A549 (cell line): Measurements from ENCODE around the gene SNX25. TPM values are rescaled to one million over a fixed set of nuclear protein-coding genes. Genes with fewer than 3 reads are reported as not detected.

Experiments used
- ATAC-seq, 2 experiments: fragments of 200-7000 bp in 1 of 2; fragments of >200 bp in 1 of 2; cut with Nextera tagmentation in 1 of 2; cut with Tn5 transposase in 1 of 2; 3 replicates each; pipeline versions ENCODE4 v1.8.0 to v1.9.1; 2018 to 2020; ENCODE audit warnings: mild to moderate bottlenecking in 1 of 2, moderate library complexity in 1 of 2
- CTCF ChIA-PET: fragments of 300-600 bp; sonication (Branson Sonifier 250); formaldehyde crosslinking; extraction: SDS; loops from one replicate; lab custom pipeline; 2021; ENCODE audit warnings: antibody characterized with exemption, inconsistent platforms; lab: Yijun Ruan, JAX
- POLR2A ChIA-PET: fragments of 350-600 bp; formaldehyde crosslinking; extraction: SDS; loops from one replicate; lab custom pipeline; 2021; ENCODE audit warnings: antibody characterized with exemption, inconsistent platforms; lab: Yijun Ruan, JAX
- DNase-seq, 2 experiments: peaks; one replicate each; pipeline versions ENCODE4 v3.0.0 to v3.0.0-alpha.2; 2011 to 2016; ENCODE audit warnings: low read depth in 1 of 2, low spot score in 1 of 2
- FAIRE-seq: peaks from 2 replicates; lab custom pipeline; 2011; peaks lifted over from hg19 to GRCh38; lab: Jason Lieb, UNC
- H3K27ac ChIP-seq, 2 experiments: fragments of >200 bp; sonication (Bioruptor Twin); formaldehyde crosslinking; 3 replicates each; pipeline ENCODE4 v1.5.1; 2016 to 2017
- H3K4me1 ChIP-seq: fragments of >200 bp; sonication (Bioruptor Twin); formaldehyde crosslinking; 3 replicates; pipeline ENCODE4 v1.6.1; 2016
- H3K4me2 ChIP-seq: fragments of >200 bp; sonication (Bioruptor Twin); formaldehyde crosslinking; 3 replicates; pipeline ENCODE4 v1.6.1; 2016
- H3K4me3 ChIP-seq: fragments of >200 bp; sonication (Bioruptor Twin); formaldehyde crosslinking; 3 replicates; pipeline ENCODE4 v1.5.1; 2016
- H3K9me3 ChIP-seq: fragments of >200 bp; sonication (Bioruptor Twin); formaldehyde crosslinking; 3 replicates; pipeline ENCODE4 v1.6.1; 2016
- CBX8 ChIP-seq: fragments of 200-600 bp; sonication (generic); IDR thresholded peaks from 2 replicates; pipeline ENCODE4 v1.6.1; 2016
- EHMT2 ChIP-seq: fragments of 200-600 bp; sonication (generic); IDR thresholded peaks from 2 replicates; pipeline ENCODE4 v1.6.1; 2016; ENCODE audit warnings: antibody characterized with exemption, low read depth, mild to moderate bottlenecking, moderate library complexity
- GATA3 ChIP-seq: IDR thresholded peaks from 2 replicates; pipeline ENCODE4 v1.6.1; 2012; ENCODE audit warnings: borderline replicate concordance
- HDAC2 ChIP-seq: fragments of 200-600 bp; sonication (generic); IDR thresholded peaks from 2 replicates; pipeline ENCODE4 v1.6.1; 2016
- HEYL ChIP-seq: fragments of 250-450 bp; sonication (Bioruptor Pico); IDR thresholded peaks from 2 replicates; pipeline ENCODE4 v1.8.0; 2021; ENCODE audit warnings: mild to moderate bottlenecking, moderate library complexity
- HOXB13 ChIP-seq: fragments of 250-450 bp; sonication (Bioruptor Pico); IDR thresholded peaks from 2 replicates; pipeline ENCODE4 v1.5.0; 2020; ENCODE audit warnings: low read depth, mild to moderate bottlenecking, moderate library complexity
- JUNB ChIP-seq: fragments of >200 bp; sonication (Bioruptor Twin); formaldehyde crosslinking; IDR thresholded peaks from 2 replicates; pipeline ENCODE4 v1.6.1; 2016
- MAFK ChIP-seq: fragments of 450-650 bp; IDR thresholded peaks from 2 replicates; pipeline ENCODE4 v1.6.1; 2014; ENCODE audit not compliant: partially characterized antibody
- MAZ ChIP-seq: fragments of 150-350 bp; IDR thresholded peaks from 2 replicates; pipeline ENCODE4 v1.6.1; 2014; ENCODE audit warnings: antibody characterized with exemption, low read depth, low read length, borderline replicate concordance
- MYC ChIP-seq: IDR thresholded peaks from 2 replicates; pipeline ENCODE4 v1.6.1; 2012; ENCODE audit warnings: mild to moderate bottlenecking, inconsistent platforms, low read length, improper control_type of control experiment, borderline replicate concordance
- NR3C1 ChIP-seq: fragments of >200 bp; sonication (Bioruptor Twin); formaldehyde crosslinking; IDR thresholded peaks from 3 replicates; pipeline ENCODE4 v1.6.1; 2017
- PBX3 ChIP-seq: IDR thresholded peaks from 2 replicates; pipeline ENCODE4 v1.6.1; 2012
- PHF8 ChIP-seq: fragments of 200-600 bp; sonication (generic); IDR thresholded peaks from 2 replicates; pipeline ENCODE4 v1.6.1; 2016; ENCODE audit warnings: low read depth, mild to moderate bottlenecking, antibody characterized with exemption, moderate library complexity, borderline replicate concordance
- RAD21 ChIP-seq, 2 experiments: fragments of >200 bp in 1 of 2; sonication (Bioruptor Twin) in 1 of 2; formaldehyde crosslinking in 1 of 2; IDR thresholded peaks in 1 of 2; conservative IDR thresholded peaks in 1 of 2; 2 replicates in 1 of 2; 3 replicates in 1 of 2; pipeline ENCODE4 v1.6.1; 2012 to 2018; ENCODE audit warnings: inconsistent platforms in 1 of 2
- RCOR1 ChIP-seq: fragments of 150-350 bp; IDR thresholded peaks from 2 replicates; pipeline ENCODE4 v1.6.1; 2014; ENCODE audit warnings: antibody characterized with exemption, low read length, low read depth
- RNF2 ChIP-seq: fragments of 200-600 bp; sonication (generic); IDR thresholded peaks from 2 replicates; pipeline ENCODE4 v1.6.1; 2016; ENCODE audit warnings: low read depth, mild to moderate bottlenecking, antibody characterized with exemption, moderate library complexity, borderline replicate concordance
- SMC3 ChIP-seq: fragments of >200 bp; sonication (Bioruptor Twin); formaldehyde crosslinking; IDR thresholded peaks from 3 replicates; pipeline ENCODE4 v1.6.1; 2018; ENCODE audit warnings: inconsistent platforms
- TFCP2L1 ChIP-seq: fragments of 250-450 bp; sonication (Bioruptor Pico); IDR thresholded peaks from 2 replicates; pipeline ENCODE4 v1.5.0; 2021; ENCODE audit warnings: mild to moderate bottlenecking
- ZNF302 ChIP-seq: fragments of 250-450 bp; sonication (Bioruptor Pico); IDR thresholded peaks from 2 replicates; pipeline ENCODE4 v1.9.0; 2021; ENCODE audit warnings: inconsistent platforms, mild to moderate bottlenecking, moderate library complexity
- WGBS: methylation state at CpG from one replicate; pipeline ENCODE4 v1.1.6; 2017; ENCODE audit errors: missing lambda C conversion rate; 5-methylcytosine and 5-hydroxymethylcytosine counted together
- polyA plus RNA-seq, 4 experiments: library from polyadenylated mRNA; depleted of rRNA in 3 of 4; stranded (reverse); fragments of >200 nt; fragmentation: RNase III in 1 of 4; extraction: RNeasy Plus Mini Kit Qiagen cat#74134 plus additional on column Dnase treatment in 1 of 4; gene quantifications; 2 replicates in 3 of 4; 3 replicates in 1 of 4; pipeline ENCODE4 v1.2.3, GENCODE V29; 2011 to 2017
- TF ChIP-seq, protein P1 (sequence below): fragments of 250-450 bp; sonication (Bioruptor Pico); IDR thresholded peaks from 2 replicates; pipeline ENCODE4 v1.5.0; 2020; ENCODE audit warnings: low read depth, mild to moderate bottlenecking, moderate library complexity
- TF ChIP-seq, protein P2 (sequence below): fragments of >200 bp; sonication (Bioruptor Twin); formaldehyde crosslinking; IDR thresholded peaks from 3 replicates; pipeline ENCODE4 v1.5.1; 2016

Gene SNX25
- polyA plus RNA-seq, 2 of the 4 experiments (the other 2 are of a cell fraction): 10.1 to 13.0 TPM

DNA sequence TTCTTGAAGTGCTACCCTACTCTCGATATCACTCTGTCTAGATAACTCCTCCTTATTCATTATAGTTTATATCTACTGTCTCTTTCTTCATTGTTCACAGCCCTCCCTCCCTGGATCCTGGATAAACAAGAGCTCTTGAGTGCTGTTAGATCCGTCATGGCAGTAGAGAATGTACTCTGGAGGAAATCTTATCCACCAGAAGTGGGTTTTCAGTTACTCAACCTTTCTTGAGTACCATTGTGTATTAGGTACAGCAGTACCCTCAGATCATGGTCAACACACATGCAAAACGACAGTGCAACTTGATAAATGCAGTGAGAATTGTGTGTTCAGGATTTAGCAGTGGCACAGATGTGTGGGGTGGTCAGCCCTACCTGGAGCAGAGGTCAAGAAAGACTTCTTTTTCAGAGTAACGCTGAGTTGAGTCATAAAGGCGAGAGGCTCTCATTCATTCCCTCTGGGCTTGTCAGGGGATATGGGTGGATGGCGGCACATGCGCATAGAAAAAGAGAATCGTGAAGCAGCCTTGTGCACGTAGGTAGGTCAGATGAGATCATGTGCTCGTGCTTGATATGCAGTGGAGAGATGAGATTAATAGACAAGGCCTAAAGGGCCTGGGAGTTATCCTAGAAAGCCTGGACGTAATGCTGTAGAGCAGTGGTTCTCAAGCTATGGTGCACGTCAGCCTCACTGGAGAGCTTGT, 89.5 kb downstream of the SNX25 start:
- CTCF ChIA-PET: interaction anchor here (1.2 kb wide), 1 partner anchor 10 kb away, joined by 3 read pairs; no protein-coding TSS in a partner anchor
- ATAC-seq: no peak
- no peak for FAIRE-seq
- H3K27ac ChIP-seq: no peak overlapping the region
- WGBS: 83% methylated on average over 10 of the region's 12 CpGs
- H3K4me2 ChIP-seq: no peak overlapping the region
- POLR2A ChIA-PET: no interaction called here
- DNase-seq: no peak
- H3K9me3 ChIP-seq: no peaks in the 10 kb centered on the region
- TF ChIP-seq PBX3: no peak
- TF ChIP-seq SMC3: no peak
- TF ChIP-seq RNF2: no peak
- TF ChIP-seq CBX8: no peak
- no peak for TF ChIP-seq MAFK
- no peak for TF ChIP-seq ZNF302
- no peak for TF ChIP-seq HEYL (CRISPR knock-in tag)
- no peak for TF ChIP-seq RCOR1
- TF ChIP-seq NR3C1: no peak
- no peak for TF ChIP-seq HOXB13 (CRISPR knock-in tag)
- H3K4me1 ChIP-seq: no peaks in the 10 kb centered on the region
- no peak overlapping the region for H3K4me3 ChIP-seq

- no peaks in the 10 kb centered on the region for H3K9me3 ChIP-seq
- H3K4me3 ChIP-seq: no peak overlapping the region
- no peak overlapping the region for H3K4me2 ChIP-seq
- TF ChIP-seq HDAC2 (no peak), PHF8 (no peak), MYC (no peak), JUNB (no peak), RNF2 (no peak), EHMT2 (no peak), GATA3 (no peak), CBX8 (no peak), HEYL (CRISPR knock-in tag) (no peak), MAZ (no peak)
- TF ChIP-seq, protein P1, sequence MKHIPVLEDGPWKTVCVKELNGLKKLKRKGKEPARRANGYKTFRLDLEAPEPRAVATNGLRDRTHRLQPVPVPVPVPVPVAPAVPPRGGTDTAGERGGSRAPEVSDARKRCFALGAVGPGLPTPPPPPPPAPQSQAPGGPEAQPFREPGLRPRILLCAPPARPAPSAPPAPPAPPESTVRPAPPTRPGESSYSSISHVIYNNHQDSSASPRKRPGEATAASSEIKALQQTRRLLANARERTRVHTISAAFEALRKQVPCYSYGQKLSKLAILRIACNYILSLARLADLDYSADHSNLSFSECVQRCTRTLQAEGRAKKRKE (CRISPR knock-in tag): no peak
- TF ChIP-seq, all 56 proteins: peak for 0
- DNase-seq (no peak), ATAC-seq (no peak), FAIRE-seq (no peak)
- no peak overlapping the region for H3K27ac ChIP-seq
- H3K4me1 ChIP-seq: peaks cover 5% of the 10 kb centered on the region; the same call in 1 of the 3 replicates
- POLR2A ChIA-PET: no interaction called here
- CTCF ChIA-PET: interaction anchor here (1.3 kb wide), 1 partner anchor 22 kb away, joined by 3 read pairs; no protein-coding TSS in a partner anchor
- 98% methylated on average over 4 of the region's 4 CpGs for WGBS
Observed at GRCh38 chr4:185304541-185304940, 95.1 kb downstream of the SNX25 start.

DNA sequence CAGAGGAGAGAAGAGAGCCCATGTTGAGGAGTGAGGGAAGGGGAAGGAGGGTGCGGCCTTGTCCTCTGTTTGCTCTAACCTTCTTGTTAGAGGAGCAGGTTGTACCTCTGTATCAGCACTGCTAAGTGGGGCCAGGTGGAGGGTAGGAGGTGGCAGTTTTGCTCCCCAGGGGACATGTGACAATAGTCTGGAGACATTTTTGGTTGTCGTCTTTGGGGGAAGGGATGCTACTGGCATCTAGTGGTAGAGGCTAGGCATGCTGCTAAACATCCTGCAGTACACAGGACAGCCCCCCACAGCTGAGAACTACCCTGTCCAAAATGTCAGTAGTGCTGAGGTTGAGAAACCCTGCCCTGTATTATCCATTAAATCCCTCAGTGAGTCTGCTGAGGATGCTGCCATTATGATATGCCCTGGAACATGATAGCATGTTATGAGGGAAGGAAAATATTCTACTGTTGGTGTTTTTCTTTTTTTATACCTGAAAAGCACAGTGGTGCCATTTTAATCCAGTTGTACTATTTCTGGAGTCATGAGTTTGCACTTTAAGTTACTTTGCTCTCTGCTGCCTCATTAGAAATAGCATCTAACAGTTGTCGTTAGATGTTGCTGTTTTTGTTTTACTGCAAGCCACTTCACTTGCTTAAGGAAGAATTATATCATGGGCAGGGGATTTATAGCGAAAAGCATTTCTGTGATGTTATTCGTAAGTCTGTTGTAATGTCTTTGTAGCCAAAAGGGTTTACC, 95.7 kb downstream of the SNX25 start:
- no peak for TF ChIP-seq TFCP2L1
- 0 out of 3 replicates have a peak, but pooled peaks have one; percentile 11 for TF ChIP-seq SMC3
- no peak for TF ChIP-seq CBX8
- no peak for TF ChIP-seq MYC
- TF ChIP-seq, protein P2, sequence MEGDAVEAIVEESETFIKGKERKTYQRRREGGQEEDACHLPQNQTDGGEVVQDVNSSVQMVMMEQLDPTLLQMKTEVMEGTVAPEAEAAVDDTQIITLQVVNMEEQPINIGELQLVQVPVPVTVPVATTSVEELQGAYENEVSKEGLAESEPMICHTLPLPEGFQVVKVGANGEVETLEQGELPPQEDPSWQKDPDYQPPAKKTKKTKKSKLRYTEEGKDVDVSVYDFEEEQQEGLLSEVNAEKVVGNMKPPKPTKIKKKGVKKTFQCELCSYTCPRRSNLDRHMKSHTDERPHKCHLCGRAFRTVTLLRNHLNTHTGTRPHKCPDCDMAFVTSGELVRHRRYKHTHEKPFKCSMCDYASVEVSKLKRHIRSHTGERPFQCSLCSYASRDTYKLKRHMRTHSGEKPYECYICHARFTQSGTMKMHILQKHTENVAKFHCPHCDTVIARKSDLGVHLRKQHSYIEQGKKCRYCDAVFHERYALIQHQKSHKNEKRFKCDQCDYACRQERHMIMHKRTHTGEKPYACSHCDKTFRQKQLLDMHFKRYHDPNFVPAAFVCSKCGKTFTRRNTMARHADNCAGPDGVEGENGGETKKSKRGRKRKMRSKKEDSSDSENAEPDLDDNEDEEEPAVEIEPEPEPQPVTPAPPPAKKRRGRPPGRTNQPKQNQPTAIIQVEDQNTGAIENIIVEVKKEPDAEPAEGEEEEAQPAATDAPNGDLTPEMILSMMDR: peak; percentile 14; the same call in 2 of the 3 replicates
- TF ChIP-seq RAD21 (conservative IDR thresholded peaks at IDR 0.05 in 1 of 2, IDR thresholded peaks at IDR 0.05 in 1 of 2): peak; percentile 26 to 40; a peak in 4 of 5 replicates
- DNase-seq: peak in 1 of 2 experiments; percentile 20
- no peak overlapping the region for H3K4me2 ChIP-seq
- H3K4me3 ChIP-seq: no peak overlapping the region
- ChIA-PET POLR2A (no interaction called here), CTCF (interaction anchor here (0.7 to 1.3 kb wide), 2 partner anchors 23 to 48 kb away, joined by 3 read pairs; no protein-coding TSS in a partner anchor)
- no peak overlapping the region for H3K27ac ChIP-seq
- 84% methylated on average over 5 of the region's 5 CpGs for WGBS
- ATAC-seq: peak; percentile 62 to 75; a peak in 5 of 6 replicates
- FAIRE-seq: no peak
- no peaks in the 10 kb centered on the region for H3K9me3 ChIP-seq
- peaks cover 5% of the 10 kb centered on the region; the same call in 1 of the 3 replicates for H3K4me1 ChIP-seq
